Lower leg skin (tissue), 4 donors: Measurements from ENCODE around the gene BEST2. TPM values are rescaled to one million over a fixed set of nuclear protein-coding genes. Genes with fewer than 3 reads are reported as not detected.
A peak's percentile ranks its signal among the peaks of the same experiment; 100 is the strongest.
"Not testable (repeated sequence)": the region's sequence is repeated elsewhere in the genome, so short reads cannot be mapped to it uniquely, and the experiment has no call there.

Experiments
- DNase-seq, 2 donors: peaks; one replicate each; pipeline ENCODE4 v3.0.0-alpha.2; 2019; ENCODE audit warnings: low spot score in 2 of 2
- H3K4me3 ChIP-seq: fragments of 200-600 bp; sonication (generic); 2 replicates; pipeline ENCODE4 v1.5.1; 2017; ENCODE audit warnings: mild to moderate bottlenecking, low read depth; ENCODE audit not compliant: poor library complexity, severe bottlenecking
- POLR2A ChIP-seq, 2 donors: fragments of 450-650 bp; IDR thresholded peaks; one replicate each; pipeline ENCODE4 v1.6.1; 2016 to 2017; ENCODE audit warnings: antibody characterized with exemption in 2 of 2, mild to moderate bottlenecking in 1 of 2, moderate library complexity in 1 of 2
- WGBS, 2 donors: methylation state at CpG; one replicate each; pipeline ENCODE4 v1.1.5; 2018; 5-methylcytosine and 5-hydroxymethylcytosine counted together
- intact Hi-C: fragments of 100-400 bp; cut with DNase I; formaldehyde crosslinking; loops from one replicate; pipeline ENCODE4 v1.15.0; 2023; ENCODE audit warnings: low total_unique reads
- total RNA-seq, 4 donors: library from RNA; depleted of rRNA; stranded (reverse); fragments of >200 nt; gene quantifications; one replicate each; pipeline ENCODE4 v1.1.0, GENCODE V29; 2016
- TF ChIP-seq, protein P1 (sequence below), 3 donors: fragments of 450-650 bp; IDR thresholded peaks; one replicate each; pipeline ENCODE4 v1.5.1; 2016; ENCODE audit warnings: antibody characterized with exemption in 3 of 3, mild to moderate bottlenecking in 3 of 3, moderate library complexity in 2 of 3

BEST2 gene
- total RNA-seq, 4 donors from 2014 or later = 58.3 to 116 (median 85.5) TPM

DNA sequence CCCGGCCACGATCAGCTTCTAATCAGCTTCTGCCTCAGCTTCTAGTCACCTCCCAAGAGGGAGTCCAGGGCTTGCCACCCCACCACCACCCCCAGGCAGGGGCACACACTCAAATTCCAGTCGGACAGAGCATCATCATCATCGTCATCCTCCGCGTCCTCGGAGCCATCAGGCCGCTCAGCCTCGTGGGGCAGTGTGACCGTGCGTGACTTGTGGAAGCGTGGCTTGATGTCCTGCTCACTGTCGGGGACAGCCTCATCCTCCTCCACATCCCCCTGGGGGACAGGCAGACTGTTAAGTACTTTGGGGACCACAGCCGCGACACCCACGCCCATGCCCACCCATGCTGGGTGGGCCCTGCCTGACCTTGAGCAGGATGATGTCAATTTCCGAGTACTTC, 40.4 kb upstream of the BEST2 start:
- WGBS, 2 donors = 94 to 96% methylated on average over 17 of the region's 17 CpGs
- intact Hi-C loops = no loop called here
- TF ChIP-seq, protein P1, sequence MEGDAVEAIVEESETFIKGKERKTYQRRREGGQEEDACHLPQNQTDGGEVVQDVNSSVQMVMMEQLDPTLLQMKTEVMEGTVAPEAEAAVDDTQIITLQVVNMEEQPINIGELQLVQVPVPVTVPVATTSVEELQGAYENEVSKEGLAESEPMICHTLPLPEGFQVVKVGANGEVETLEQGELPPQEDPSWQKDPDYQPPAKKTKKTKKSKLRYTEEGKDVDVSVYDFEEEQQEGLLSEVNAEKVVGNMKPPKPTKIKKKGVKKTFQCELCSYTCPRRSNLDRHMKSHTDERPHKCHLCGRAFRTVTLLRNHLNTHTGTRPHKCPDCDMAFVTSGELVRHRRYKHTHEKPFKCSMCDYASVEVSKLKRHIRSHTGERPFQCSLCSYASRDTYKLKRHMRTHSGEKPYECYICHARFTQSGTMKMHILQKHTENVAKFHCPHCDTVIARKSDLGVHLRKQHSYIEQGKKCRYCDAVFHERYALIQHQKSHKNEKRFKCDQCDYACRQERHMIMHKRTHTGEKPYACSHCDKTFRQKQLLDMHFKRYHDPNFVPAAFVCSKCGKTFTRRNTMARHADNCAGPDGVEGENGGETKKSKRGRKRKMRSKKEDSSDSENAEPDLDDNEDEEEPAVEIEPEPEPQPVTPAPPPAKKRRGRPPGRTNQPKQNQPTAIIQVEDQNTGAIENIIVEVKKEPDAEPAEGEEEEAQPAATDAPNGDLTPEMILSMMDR (IDR thresholded peaks at IDR 0.05) = no peak
- TF ChIP-seq POLR2A (IDR thresholded peaks at IDR 0.05) = no peak
- H3K4me3 ChIP-seq = no peak overlapping the region
- DNase-seq = no peak

DNA sequence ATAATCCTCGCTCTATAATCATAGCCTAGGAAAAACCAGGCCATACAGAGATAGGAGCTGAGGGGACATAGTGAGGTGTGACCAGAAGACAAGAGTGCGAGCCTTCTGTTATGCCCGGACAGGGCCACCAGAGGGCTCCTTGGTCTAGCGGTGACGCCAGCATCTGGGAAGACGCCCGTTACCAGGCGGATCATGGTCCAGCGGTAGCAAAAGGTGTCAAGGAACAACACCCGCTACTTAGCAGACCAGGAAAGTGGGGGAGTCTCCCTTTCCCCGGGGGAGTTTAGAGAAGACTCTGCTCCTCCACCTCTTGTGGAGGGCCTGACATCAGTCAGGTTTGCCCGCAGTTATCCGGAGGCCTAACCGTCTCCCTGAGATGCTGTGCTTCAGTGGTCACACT, 39.5 kb upstream of the BEST2 start:
- intact Hi-C loops, H3K4me3 ChIP-seq, DNase-seq: not testable (repeated sequence)
- whole genome bisulfite sequencing, 2 donors = 59 to 62% methylated on average over 7 to 12 of the region's 14 CpGs

GRCh38 chr19:12713304-12713703, 38.3 kb upstream of the BEST2 start:
- WGBS, 2 donors = 91 to 92% methylated on average over 9 of the region's 9 CpGs
- H3K4me3 ChIP-seq, DNase-seq, intact Hi-C loops: not testable (repeated sequence)

DNA sequence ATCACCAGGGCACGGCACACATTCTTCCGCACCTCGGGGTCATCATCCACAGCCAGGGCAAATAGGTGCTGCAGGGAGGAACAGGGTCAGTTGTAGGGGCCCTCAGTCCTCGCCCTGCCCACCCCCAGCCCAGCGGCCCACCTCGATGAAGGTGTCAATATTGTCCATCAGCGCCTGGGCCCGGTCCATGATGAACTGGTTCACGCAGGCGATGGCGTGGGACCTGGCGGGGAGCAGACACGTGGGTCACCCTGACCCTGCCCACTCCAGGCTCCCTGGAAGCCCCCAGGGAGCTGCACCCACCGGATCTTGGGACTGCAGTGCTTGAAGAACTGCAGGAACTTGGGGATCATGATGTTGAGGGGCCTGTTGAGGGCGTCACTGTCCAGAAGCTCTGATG, 36.5 kb upstream of the BEST2 start:
- WGBS, 2 donors = 89 to 92% methylated on average over 11 to 15 of the region's 15 CpGs
- no peak overlapping the region for H3K4me3 ChIP-seq
- no peak for DNase-seq
- TF ChIP-seq POLR2A (IDR thresholded peaks at IDR 0.05) = no peak
- TF ChIP-seq, protein P1 (IDR thresholded peaks at IDR 0.05) = no peak
- intact Hi-C loops = no loop called here

- no peak for TF ChIP-seq POLR2A (IDR thresholded peaks at IDR 0.05)
- TF ChIP-seq, protein P1 (IDR thresholded peaks at IDR 0.05) = no peak
- intact Hi-C loops = loop anchor here (2.0 kb wide), 1 partner anchor 41 kb away; no protein-coding TSS in a partner anchor
- H3K4me3 ChIP-seq = no peak overlapping the region
- DNase-seq = no peak
- 94 to 96% methylated on average over 3 of the region's 3 CpGs for WGBS, 2 donors
Measured at GRCh38 chr19:12715929-12716328, 35.7 kb upstream of the BEST2 start.

DNA sequence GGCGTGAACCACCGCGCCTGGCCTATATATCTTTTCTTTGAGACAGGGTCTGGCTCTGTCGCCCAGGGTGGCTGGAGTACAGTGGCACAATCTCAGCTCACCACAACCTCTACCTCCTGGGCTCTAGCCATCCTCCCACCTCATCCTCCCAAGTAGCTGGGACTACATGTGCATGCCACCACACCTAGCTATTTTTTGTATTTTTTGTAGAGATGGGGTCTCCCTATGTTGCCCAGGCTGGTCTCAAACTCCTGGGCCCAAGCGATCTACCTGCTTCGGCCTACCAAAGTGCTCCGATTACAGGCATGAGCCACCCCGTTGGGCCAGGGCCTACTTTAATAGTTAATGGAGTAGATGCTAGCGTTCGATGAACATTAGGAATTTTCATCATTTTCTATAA, 31.3 kb upstream of the BEST2 start:
- intact Hi-C loops = no loop called here
- no peak for TF ChIP-seq POLR2A (IDR thresholded peaks at IDR 0.05)
- TF ChIP-seq, protein P1 (IDR thresholded peaks at IDR 0.05) = no peak
- WGBS, 2 donors = 89 to 90% methylated on average over 10 of the region's 10 CpGs
- no peak overlapping the region for H3K4me3 ChIP-seq
- DNase-seq = no peak

DNA sequence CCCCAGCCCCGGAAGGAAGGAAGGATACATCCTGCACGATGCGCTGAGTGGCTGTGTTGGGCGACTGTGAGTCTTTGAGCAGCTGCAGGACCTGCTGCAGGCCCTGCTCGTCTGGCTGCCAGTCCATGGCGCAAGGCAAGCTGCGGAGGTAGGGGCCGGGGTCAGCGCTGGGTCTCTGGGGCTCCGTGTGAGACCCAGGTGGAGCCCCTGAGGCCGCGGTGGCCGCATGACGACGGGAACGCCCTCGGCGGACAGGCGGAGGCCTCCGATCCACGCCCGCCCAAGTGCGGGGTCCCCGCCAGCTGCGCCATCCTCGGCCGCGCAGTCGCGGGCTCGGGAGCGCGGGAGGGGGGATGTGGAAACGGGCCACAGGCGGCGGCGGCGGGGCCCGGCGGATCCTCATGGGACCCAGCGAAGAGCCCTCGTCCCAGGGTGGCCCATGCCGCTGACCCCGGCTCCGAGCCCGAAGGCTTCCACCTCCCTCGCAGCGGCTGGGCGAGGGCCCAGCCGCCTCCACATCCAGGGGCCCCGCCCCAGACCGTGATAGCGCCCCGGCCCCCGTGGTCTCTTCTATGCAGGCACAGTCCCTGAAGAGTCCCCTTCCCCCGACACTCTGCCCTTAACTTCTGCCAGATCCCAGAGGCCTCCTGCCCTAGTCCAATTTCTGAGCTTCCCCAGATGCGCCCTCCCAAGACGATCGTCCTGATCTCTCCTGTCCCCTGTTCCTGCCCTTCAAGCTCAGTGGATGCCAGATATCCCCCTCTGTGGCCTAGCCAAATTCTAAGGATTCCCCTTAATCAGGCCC, 30.5 kb upstream of the BEST2 start:
- H3K4me3 ChIP-seq = peak overlapping the region; percentile 88
- TF ChIP-seq, protein P1 (IDR thresholded peaks at IDR 0.05) = no peak
- no peak for TF ChIP-seq POLR2A (IDR thresholded peaks at IDR 0.05)
- no peak for DNase-seq
- intact Hi-C loops = no loop called here
- WGBS, 2 donors = 3 to 8% methylated on average over 53 to 57 of the region's 59 CpGs
